GM12874 (cell line): ENCODE measurements around the gene GAS2L2.

Source experiments
- TF ChIP-seq, protein P1 (sequence below): IDR thresholded peaks from 2 replicates; pipeline ENCODE4 v1.5.1; 2011; ENCODE audit warnings: low read depth, mild to moderate bottlenecking, control low read depth, low read length, moderate library complexity; ENCODE audit not compliant: insufficient read depth

Gene GAS2L2

DNA sequence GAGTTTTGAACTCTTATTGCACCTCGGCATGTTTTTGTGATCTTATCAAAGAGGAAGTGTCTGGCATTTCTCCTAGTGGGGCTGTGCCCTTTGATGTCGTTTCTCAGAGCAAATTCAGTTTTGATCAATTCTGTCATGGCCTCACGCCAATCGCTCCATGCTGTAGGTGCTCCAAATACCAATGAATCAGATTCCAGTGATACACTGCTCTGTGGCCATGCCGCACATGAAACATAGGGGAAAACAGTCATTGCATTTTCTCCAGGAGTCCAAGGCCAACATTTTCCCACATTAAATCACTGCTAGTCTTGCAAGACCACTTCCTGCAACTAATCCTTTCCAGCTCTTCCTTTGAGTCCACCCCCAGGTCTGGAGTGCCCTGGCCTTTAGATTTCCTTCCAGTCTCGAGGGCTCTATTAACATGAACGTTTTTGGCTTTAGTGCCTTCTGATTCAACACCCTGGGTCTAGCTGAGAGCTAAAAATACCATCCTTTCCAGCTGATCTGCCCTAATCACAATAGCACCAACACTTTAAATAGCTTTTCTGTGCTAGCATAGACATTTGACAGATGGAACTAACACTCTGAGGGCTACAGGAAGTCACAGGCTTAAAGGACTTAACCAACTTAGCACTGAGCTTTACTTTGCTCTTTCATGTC is 39.8 kb downstream of the GAS2L2 start:
- TF ChIP-seq, protein P1, sequence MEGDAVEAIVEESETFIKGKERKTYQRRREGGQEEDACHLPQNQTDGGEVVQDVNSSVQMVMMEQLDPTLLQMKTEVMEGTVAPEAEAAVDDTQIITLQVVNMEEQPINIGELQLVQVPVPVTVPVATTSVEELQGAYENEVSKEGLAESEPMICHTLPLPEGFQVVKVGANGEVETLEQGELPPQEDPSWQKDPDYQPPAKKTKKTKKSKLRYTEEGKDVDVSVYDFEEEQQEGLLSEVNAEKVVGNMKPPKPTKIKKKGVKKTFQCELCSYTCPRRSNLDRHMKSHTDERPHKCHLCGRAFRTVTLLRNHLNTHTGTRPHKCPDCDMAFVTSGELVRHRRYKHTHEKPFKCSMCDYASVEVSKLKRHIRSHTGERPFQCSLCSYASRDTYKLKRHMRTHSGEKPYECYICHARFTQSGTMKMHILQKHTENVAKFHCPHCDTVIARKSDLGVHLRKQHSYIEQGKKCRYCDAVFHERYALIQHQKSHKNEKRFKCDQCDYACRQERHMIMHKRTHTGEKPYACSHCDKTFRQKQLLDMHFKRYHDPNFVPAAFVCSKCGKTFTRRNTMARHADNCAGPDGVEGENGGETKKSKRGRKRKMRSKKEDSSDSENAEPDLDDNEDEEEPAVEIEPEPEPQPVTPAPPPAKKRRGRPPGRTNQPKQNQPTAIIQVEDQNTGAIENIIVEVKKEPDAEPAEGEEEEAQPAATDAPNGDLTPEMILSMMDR = no peak

DNA sequence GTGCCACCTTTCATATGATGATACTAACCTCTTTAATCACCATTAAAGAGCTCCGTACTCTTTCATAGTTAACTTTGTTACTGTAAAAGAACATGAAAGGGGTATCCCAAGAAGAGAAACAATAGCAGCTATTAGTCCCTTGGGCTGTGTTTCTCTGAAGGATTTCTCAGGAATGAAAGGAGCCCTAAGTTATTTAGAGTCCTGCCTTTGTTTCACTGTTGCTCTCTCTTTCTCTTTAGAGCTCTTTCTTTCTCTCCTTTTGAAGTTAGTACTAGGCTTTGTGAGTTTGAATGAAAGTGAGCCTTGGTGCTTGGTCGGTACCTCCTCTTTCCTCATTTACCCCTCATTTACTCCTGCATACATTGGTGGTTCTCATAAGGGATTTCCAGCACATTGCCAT is 42.1 kb downstream of the GAS2L2 start:
- TF ChIP-seq, protein P1 = no peak

DNA sequence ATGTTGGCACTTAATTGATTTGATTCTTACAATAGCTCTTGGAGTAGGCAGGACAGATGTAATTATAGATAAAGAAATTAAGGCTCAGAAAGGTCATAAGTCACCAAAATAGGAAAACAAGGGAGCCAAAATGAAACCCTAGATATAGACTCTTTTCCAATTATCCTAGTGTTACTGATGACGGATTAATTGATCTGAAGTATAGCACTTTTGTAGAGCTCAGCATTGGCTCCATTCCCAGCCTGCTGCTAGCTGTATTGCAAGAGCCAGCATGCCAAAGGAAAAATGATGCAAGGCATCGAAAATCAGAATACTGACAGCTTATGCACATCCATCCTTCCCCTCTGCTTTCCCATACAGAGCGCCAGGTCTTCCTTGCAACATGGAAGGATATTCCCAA is 43.2 kb downstream of the GAS2L2 start:
- TF ChIP-seq, protein P1 = no peak

DNA sequence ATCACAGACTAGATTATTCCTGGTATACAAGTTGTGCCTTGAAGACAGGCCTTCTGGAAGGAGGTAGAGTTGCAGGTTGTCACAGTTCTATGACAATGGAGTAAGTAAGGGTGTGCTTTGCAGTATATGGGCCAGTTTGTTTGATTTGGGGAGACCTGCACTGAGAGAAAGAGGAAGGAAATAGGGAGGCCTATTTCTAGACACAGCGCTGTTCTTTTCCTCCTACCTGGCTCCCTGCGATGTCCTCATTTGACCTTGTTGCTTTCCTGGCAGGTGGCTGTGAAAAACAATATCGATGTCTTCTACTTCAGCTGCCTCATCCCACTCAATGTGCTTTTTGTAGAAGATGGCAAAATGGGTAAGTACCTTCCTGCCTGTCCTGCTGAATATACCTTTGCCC is 44.1 kb downstream of the GAS2L2 start:
- TF ChIP-seq, protein P1 = no peak

DNA sequence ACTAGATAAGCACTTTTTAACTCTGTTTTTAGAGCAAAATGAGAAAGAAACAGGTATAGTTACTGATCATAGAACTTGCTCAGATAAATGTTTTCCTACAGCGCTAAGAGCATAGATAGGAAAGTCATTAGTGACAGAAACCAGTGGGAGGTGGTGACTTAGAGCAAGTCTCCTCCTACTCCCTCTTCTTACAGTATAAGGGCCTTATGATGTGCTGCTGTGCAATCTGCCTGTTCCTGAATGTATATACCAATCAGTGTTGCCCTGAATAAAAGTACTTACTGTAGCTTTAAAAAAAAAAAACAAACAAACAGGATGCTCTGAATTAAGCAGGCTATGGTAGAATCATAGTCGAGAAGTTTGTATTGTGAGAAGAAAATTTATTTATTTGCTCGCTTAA is 44.9 kb downstream of the GAS2L2 start:
- TF ChIP-seq, protein P1 = no peak

DNA sequence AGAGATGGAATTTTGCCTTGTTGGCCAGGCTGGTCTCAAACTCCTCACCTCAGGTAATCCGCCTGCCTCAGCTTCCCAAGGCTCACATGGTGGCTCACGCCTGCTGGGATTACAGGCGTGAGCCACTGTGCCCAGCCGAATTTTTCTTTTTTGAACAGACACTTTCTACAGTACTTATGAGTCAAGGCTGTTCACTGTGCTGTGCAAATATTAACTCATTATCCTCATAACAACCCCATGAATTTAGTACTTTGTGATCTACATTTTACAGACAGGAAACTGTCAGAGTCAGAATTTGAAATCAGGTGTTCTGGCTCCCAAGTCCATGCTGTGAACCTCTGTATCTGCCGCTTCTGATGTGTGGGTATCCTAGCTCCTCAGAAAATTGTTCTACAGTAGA is 47.3 kb downstream of the GAS2L2 start:
- TF ChIP-seq, protein P1 = no peak

DNA sequence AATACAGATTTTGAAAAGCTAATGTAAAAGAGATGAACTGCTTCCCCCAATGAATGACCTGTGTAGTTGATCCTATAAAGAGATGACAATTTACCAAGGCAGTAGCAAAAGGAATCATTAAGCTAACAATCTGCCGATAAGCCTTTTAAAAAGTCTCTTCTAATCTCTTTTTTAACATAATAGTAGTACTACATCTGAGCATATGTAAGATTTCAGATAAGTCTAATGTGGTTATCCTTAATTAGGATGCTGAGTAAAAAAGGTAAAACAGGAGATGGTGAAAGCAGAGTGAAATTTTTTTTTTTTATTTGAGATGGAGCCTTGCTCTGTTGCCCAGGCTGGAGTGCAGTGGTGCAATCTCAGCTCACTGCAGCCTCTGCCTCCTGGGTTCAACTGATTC is 47.8 kb downstream of the GAS2L2 start:
- TF ChIP-seq, protein P1 = no peak
